GM10266 (cell line): ENCODE measurements around the gene ZNF581.

Experiments used
- DNase-seq: peaks from one replicate; pipeline ENCODE4 v3.0.0; 2012; ENCODE audit errors: extremely low spot score
- TF ChIP-seq, protein P1 (sequence below): IDR thresholded peaks from 2 replicates; pipeline ENCODE4 v1.5.1; 2012; ENCODE audit warnings: mild to moderate bottlenecking, low read depth; ENCODE audit not compliant: control insufficient read depth, insufficient read depth; ENCODE audit errors: missing control alignments

The ZNF581 gene

DNA sequence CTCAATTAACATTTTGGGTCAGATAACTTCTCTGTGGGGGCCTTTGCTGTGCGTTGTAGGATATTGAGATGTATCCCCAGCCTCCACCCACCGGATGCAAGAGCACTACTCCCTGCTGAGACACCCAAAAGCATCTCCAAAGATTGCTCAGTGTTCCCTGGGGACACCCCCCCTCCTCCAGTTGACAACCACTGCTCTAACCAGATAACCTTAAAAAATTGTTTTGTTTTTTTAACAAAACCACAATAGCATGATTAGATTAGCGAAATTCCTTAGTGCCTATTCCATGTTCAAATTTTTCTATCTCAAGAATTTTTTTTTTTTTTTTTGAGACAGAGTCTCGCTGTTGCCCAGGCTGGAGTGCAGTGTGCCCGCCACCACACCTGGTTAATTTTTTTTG is 29.0 kb downstream of the ZNF581 start:
- DNase-seq: no peak
- TF ChIP-seq, protein P1, sequence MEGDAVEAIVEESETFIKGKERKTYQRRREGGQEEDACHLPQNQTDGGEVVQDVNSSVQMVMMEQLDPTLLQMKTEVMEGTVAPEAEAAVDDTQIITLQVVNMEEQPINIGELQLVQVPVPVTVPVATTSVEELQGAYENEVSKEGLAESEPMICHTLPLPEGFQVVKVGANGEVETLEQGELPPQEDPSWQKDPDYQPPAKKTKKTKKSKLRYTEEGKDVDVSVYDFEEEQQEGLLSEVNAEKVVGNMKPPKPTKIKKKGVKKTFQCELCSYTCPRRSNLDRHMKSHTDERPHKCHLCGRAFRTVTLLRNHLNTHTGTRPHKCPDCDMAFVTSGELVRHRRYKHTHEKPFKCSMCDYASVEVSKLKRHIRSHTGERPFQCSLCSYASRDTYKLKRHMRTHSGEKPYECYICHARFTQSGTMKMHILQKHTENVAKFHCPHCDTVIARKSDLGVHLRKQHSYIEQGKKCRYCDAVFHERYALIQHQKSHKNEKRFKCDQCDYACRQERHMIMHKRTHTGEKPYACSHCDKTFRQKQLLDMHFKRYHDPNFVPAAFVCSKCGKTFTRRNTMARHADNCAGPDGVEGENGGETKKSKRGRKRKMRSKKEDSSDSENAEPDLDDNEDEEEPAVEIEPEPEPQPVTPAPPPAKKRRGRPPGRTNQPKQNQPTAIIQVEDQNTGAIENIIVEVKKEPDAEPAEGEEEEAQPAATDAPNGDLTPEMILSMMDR: no peak

DNA sequence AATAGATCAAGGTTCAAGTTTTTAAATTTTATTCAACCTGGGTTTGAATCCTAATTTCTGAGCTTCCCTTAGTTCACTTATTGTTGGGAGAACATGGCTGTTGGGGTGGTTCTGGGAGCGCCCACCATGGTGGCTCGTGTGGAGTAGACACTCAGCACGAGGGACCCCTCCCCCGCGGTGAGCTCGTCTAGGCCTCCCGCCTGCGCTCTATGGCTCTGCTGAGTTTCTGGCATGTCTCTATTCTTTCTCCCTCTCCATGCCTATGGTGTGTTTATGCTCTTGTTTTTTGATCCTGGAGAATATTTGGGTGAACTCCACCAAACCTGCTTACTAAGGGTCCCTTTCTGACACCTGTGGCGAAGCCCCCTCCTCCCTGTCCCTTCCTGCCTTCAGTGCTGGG is 30.0 kb downstream of the ZNF581 start:
- TF ChIP-seq, protein P1: no peak

DNA sequence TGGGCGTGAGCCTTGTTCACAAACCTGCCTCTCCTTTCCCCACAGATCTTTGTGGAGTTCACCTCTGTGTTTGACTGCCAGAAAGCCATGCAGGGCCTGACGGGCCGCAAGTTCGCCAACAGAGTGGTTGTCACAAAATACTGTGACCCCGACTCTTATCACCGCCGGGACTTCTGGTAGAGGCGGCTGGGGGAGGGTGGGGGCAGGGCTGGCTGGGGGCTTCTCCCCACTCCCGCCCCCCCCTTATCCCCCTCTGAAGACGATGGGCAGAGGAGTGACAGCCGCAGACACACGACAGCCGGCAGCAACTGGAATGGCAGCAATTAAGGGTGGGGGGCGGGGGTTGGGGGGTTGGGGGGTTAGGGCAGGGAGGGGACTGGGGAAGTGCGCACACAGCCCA is 30.4 kb downstream of the ZNF581 start:
- DNase-seq: no peak
- TF ChIP-seq, protein P1: no peak

More for the DNA sequence above, 30.0 kb downstream of the ZNF581 start:
- no peak for DNase-seq

DNA sequence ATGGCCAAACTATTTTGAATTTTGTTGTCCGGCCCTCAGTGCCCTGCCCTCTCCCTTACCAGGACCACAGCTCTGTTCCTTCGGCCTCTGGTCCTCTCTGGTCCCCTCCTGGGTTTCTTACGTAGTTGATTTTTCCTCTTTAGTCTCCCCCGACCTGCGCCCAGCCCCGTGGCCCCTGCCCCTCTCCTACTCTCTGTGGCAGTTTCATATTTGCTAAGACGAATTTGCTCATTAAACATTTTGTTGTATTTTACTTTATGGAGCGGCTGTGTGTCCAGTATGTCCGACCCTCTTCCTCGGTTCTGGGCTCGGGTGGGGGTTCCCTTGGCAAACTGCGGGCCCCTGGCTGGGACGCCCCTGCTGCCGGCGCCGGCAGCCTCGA is 31.0 kb downstream of the ZNF581 start:
- no peak for DNase-seq
- TF ChIP-seq, protein P1: no peak

DNA sequence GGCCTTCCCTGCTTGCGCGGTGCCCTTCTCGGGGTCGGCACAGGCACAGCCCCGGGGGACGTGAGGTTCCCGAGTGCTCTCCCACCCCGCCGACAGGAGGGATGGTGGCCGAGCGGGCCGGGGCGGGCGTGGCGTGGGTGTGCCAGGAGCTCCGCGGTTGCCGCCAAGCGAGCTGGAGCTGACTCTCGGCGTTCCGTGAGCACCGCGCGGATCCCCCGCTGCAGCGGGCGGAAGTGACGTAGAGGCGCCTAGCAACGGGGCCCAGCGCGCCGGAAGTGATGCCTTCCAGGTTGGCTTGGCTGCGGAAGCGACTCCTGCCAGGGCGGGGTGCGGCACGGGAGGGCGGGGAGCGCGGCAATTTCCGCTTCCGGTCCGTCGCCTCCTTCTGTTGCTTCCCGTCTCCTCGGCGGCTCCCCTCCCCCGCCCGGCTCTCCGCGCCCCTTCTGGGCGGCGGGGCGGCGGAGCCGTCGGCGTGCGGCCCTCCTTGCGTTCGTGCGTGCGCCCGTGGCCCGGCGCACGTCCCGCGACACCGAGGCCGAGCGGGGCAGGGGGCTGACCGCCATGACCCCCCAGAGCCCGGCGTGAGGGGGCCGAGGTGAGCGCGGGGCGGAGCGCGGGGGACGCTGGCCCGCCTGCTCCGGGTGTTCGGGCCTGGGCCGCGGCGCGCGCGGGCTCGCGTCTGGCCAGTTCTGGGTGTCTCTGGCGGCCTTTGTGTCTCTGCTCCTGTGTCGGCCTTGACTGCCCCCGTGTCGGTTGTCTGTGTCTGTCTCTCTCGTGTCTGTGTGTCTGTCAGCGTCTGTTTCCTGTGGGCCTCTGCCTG is 31.6 kb downstream of the ZNF581 start, which contains the start of gene EPN1:
EPN1 (plus strand) TSS at position 386 of the 820 bp plus-strand sequence. CDS start 3,402 bp downstream, outside the sequence.
- DNase-seq: peak; percentile 99
- TF ChIP-seq, protein P1: no peak

DNA sequence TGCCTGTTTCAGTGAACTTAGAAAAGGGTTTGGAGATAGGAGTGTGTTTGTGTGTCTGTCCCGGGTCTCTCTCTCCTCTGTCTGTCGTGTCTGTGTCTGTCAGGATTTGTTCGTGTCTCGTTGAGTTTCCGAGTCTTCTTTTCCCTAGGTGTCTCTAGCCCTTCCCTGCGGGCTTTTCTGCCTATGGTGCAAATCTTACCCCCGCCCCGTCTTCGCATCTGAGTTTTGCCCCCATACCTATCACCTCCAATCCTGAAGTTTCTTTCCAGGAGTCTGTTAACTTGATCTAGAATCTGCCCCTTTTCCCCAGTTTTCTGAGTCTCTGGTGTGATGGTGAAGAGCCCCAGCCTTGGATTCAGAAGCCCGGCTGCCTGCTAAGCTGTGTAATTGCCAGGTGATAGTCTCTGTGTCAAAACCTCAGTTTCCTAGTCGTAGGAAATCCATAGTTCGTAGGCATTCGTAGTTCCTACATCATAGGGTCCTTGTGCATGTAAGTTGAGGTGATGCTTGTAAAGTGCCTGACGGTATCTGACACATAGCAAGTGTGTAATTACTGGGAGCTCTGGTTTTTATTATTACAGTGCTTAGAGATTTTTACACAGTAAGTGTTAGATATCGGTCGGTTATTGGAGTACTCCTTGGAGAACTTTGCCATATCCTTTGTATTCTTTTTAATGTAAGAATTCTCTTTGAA is 32.4 kb downstream of the ZNF581 start:
- TF ChIP-seq, protein P1: no peak
- no peak for DNase-seq

DNA sequence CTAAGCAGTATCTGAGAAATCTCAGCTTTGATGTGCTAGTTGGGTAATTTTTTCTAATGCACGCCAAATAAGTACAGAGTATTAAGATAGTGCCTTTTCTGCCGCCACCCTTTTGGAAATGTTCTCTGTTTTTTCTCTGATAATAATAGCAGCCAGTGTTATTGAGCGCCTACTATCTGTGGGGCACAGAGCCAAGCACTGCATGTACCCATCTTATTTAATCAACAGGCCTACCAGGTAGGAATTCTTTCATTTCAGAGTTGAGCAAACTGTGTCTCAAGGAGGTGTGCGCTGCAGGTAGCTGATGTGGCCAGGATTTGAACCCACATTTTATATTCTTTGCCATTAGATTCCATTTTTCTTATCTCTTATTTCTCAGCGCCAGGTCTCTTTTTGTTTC is 32.9 kb downstream of the ZNF581 start:
- TF ChIP-seq, protein P1: no peak
- no peak for DNase-seq
